IPS DF 6.9 (cell line): Measurements from ENCODE around the gene RNF115.
"Not testable (repeated sequence)": the region's sequence is repeated elsewhere in the genome, so short reads cannot be mapped to it uniquely, and the experiment has no call there.

Experiments used
- DNase-seq: peaks from one replicate; pipeline ENCODE4 v3.0.0-alpha.2; 2013; ENCODE audit warnings: low read depth, low spot score
- H3K27ac ChIP-seq: one replicate; pipeline ENCODE4 v1.5.1; 2013; ENCODE audit warnings: low read length, control low read depth
- H3K27me3 ChIP-seq: 2 replicates; pipeline ENCODE4 v1.6.1; 2013; ENCODE audit warnings: mild to moderate bottlenecking, low read length; ENCODE audit not compliant: control insufficient read depth, insufficient read depth
- H3K36me3 ChIP-seq: 2 replicates; pipeline ENCODE4 v1.6.1; 2013; ENCODE audit warnings: low read length; ENCODE audit not compliant: control insufficient read depth, insufficient read depth
- H3K4me1 ChIP-seq: 2 replicates; pipeline ENCODE4 v1.6.1; 2013; ENCODE audit warnings: low read length; ENCODE audit not compliant: control insufficient read depth, insufficient read depth
- H3K4me3 ChIP-seq: 2 replicates; pipeline ENCODE4 v1.5.1; 2013; ENCODE audit warnings: mild to moderate bottlenecking, low read length
- H3K9me3 ChIP-seq: 2 replicates; pipeline ENCODE4 v1.6.1; 2013; ENCODE audit warnings: low read length, inconsistent platforms; ENCODE audit not compliant: control insufficient read depth, insufficient read depth
- WGBS: extraction: QIAGEN DNeasy Blood & Tissue Kit; methylation state at CpG from one replicate; pipeline ENCODE4 v1.1.7; 2013; ENCODE audit warnings: mixed read lengths, missing lambda C conversion rate; ENCODE audit not compliant: insufficient read length, insufficient coverage; 5-methylcytosine and 5-hydroxymethylcytosine counted together

Gene RNF115

DNA sequence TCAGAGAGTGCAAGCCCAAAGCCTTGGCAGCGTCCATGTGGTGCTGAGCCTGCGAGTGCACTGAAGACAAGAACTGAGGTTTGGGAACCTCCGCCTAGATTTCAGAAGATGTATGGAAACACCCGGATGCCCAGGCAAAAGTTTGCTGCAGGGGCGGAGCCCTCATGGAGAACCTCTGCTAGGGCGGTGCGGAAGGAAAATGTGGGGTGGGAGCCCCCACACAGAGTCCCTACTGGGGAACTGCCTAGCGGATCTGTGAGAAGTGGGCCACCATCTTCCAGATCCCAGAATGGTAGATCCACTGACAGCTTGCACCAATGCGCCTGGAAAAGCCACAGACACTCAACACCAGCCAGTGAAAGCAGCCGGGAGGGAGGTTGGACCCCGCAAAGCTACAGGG lies 62.4 kb downstream of the RNF115 start:
- no CpG with 5 or more reads among the region's 11 CpGs for WGBS
- H3K27me3 ChIP-seq, H3K9me3 ChIP-seq, H3K36me3 ChIP-seq, DNase-seq, H3K27ac ChIP-seq, H3K4me1 ChIP-seq, H3K4me3 ChIP-seq: not testable (repeated sequence)

- H3K36me3 ChIP-seq, DNase-seq, H3K9me3 ChIP-seq: not testable (repeated sequence)
Observed at GRCh38 chr1:145760395-145760949, 63.4 kb downstream of the RNF115 start.

GRCh38 chr1:145759721-145760120 lies 64.2 kb downstream of the RNF115 start:
- peaks cover 2% of the 10 kb centered on the region; the same call in 1 of the 2 replicates for H3K36me3 ChIP-seq
- no CpG with 5 or more reads among the region's 1 CpG for WGBS
- no peak for DNase-seq

More at GRCh38 chr1:145760395-145760949, 63.4 kb downstream of the RNF115 start:
- H3K4me3 ChIP-seq, H3K27me3 ChIP-seq, H3K27ac ChIP-seq, H3K4me1 ChIP-seq: not testable (repeated sequence)
- WGBS, result no CpG with 5 or more reads among the region's 4 CpGs

DNA sequence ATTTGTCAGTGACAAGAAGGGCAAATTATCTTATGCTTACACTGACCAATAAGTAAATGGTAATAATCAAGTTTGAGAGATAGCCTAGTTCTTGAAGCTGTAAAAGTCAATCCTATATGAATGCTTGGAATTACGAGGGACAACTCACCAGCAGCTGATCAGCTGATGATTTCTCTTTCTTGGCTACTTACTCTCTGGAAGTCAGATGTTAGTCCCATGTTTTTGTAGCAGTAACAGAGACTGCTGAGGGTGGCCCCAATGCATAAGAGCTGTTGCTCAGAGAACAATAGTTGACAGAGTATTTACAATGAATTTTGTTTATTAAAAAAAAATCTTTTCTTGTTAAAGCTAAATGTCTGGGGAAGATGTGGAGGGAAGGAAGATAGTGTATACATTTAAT lies 65.3 kb downstream of the RNF115 start:
- WGBS, result no CpG with 5 or more reads among the region's 1 CpG
- Histone ChIP-seq H3K4me1 (no peaks in the 10 kb centered on the region), H3K4me3 (no peak overlapping the region), H3K36me3 (peaks cover 2% of the 10 kb centered on the region; the same call in 1 of the 2 replicates), H3K27me3 (no peaks in the 10 kb centered on the region), H3K9me3 (peaks cover 2% of the 10 kb centered on the region; the same call in 1 of the 2 replicates), H3K27ac (no peak overlapping the region)
- DNase-seq, result no peak

More at GRCh38 chr1:145759721-145760120, 64.2 kb downstream of the RNF115 start:
- Histone ChIP-seq H3K9me3 (peaks cover 2% of the 10 kb centered on the region; the same call in 1 of the 2 replicates), H3K4me1 (no peaks in the 10 kb centered on the region), H3K27me3 (no peaks in the 10 kb centered on the region), H3K27ac (no peak overlapping the region), H3K4me3 (no peak overlapping the region)

DNA sequence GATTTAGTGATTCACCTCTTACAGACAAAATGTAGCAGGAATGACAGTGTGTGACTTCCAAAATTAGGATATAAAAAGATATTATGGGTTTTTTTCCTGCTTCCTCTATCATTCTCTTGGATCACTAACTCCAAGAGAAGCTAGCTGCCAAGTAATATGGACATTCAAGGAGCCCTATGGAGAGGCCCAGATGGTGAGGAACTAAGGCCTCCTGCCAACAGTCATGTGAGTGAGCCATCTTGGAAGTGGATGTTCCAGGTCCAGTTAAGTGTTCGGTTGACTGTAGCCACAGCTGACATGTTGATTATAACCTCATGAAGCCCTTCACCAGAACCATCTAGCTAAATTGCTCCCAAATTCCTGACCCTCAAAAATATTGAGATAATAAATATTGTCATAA lies 65.8 kb downstream of the RNF115 start:
- WGBS, result no CpG with 5 or more reads among the region's 1 CpG
- H3K4me1 ChIP-seq, result no peaks in the 10 kb centered on the region
- peaks cover 2% of the 10 kb centered on the region; the same call in 1 of the 2 replicates for H3K36me3 ChIP-seq

GRCh38 chr1:145757420-145757819 lies 66.5 kb downstream of the RNF115 start:
- H3K9me3 ChIP-seq, result peaks cover 2% of the 10 kb centered on the region; the same call in 1 of the 2 replicates
- no CpG with 5 or more reads among the region's 2 CpGs for WGBS
- H3K36me3 ChIP-seq, result peaks cover 2% of the 10 kb centered on the region; the same call in 1 of the 2 replicates
- H3K4me3 ChIP-seq, result no peak overlapping the region
- no peak overlapping the region for H3K27ac ChIP-seq
- no peaks in the 10 kb centered on the region for H3K27me3 ChIP-seq
- H3K4me1 ChIP-seq, result no peaks in the 10 kb centered on the region
- no peak for DNase-seq

More for the DNA sequence above, 65.8 kb downstream of the RNF115 start:
- Histone ChIP-seq H3K27me3 (no peaks in the 10 kb centered on the region), H3K27ac (no peak overlapping the region), H3K4me3 (no peak overlapping the region), H3K9me3 (peaks cover 2% of the 10 kb centered on the region; the same call in 1 of the 2 replicates)
- DNase-seq, result no peak

DNA sequence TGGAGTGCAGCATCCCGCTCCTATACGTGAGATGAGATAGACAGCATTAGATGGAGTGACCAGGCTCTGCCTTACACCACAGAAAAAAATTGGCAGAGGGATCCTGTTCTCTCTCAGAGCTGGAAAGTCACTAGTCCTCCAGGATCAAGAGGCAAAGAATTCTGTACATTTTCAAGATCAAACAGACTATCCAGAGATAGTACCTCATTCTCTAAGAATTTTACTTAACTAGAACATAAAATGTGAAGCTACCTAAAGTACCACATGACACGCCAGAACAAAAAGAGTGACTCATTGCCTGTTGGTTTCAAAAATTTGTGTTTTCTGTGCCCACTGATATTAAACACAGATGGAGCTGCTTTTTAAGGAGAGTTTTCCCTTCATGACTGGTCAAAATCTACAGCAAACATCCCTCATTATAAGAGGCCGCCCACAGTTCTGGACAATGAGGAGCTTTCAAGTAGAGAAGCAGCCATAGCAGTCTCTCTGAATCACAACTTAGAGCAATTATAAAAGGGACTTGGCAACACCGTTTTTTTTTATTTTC lies 72.3 kb downstream of the RNF115 start:
- Histone ChIP-seq H3K4me3 (no peak overlapping the region), H3K9me3 (no peaks in the 10 kb centered on the region), H3K36me3 (0 out of 2 replicates have a peak, but pooled peaks cover 3% of the 10 kb centered on the region), H3K27me3 (no peaks in the 10 kb centered on the region), H3K4me1 (no peaks in the 10 kb centered on the region), H3K27ac (no peak overlapping the region)
- no CpG with 5 or more reads among the region's 5 CpGs for WGBS
- DNase-seq, result no peak

- Histone ChIP-seq H3K4me1 (no peaks in the 10 kb centered on the region), H3K9me3 (no peaks in the 10 kb centered on the region), H3K27ac (no peak overlapping the region), H3K36me3 (0 out of 2 replicates have a peak, but pooled peaks cover 3% of the 10 kb centered on the region), H3K4me3 (no peak overlapping the region), H3K27me3 (no peaks in the 10 kb centered on the region)
- DNase-seq, result no peak
- no CpG with 5 or more reads among the region's 5 CpGs for WGBS
Observed at GRCh38 chr1:145750426-145750825, 73.5 kb downstream of the RNF115 start.

GRCh38 chr1:145747398-145748247 lies 76.3 kb downstream of the RNF115 start:
- 0 out of 2 replicates have a peak, but pooled peaks cover 3% of the 10 kb centered on the region for H3K36me3 ChIP-seq
- no peak overlapping the region for H3K27ac ChIP-seq
- no peaks in the 10 kb centered on the region for H3K4me1 ChIP-seq

DNA sequence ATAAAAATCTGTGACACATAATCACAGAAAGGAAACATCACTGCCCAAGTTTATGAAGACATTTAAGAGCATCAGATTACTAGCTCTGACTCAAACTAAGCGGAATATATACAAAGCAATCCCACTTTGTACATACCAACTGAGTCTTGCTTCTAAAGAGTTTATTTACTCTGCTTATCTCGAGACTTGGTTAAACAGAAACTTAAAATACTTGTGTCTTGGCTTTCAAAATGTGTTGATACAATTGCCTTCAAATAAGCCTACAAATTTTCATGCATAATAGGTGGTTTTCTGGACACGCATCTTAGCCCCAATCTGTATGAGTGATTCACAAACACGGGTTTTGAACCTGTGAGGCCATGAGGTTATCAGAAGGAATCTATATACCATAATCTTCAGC lies 83.6 kb downstream of the RNF115 start:
- no peaks in the 10 kb centered on the region for H3K9me3 ChIP-seq
- no peak for DNase-seq
- H3K4me3 ChIP-seq, result no peak overlapping the region
- H3K36me3 ChIP-seq, result no peaks in the 10 kb centered on the region
- H3K27me3 ChIP-seq, result no peaks in the 10 kb centered on the region
- WGBS, result no CpG with 5 or more reads among the region's 4 CpGs
- no peaks in the 10 kb centered on the region for H3K4me1 ChIP-seq
- no peak overlapping the region for H3K27ac ChIP-seq

More at GRCh38 chr1:145747398-145748247, 76.3 kb downstream of the RNF115 start:
- no CpG with 5 or more reads among the region's 9 CpGs for WGBS
- no peak for DNase-seq
- no peak overlapping the region for H3K4me3 ChIP-seq
- no peaks in the 10 kb centered on the region for H3K9me3 ChIP-seq
- no peaks in the 10 kb centered on the region for H3K27me3 ChIP-seq
